Measurements from ENCODE around the gene MRPS23. TPM values are rescaled to one million over a fixed set of nuclear protein-coding genes. Genes with fewer than 3 reads are reported as not detected.

The MRPS23 gene
- total RNA-seq, 4 donors from 2014 or later: 24.3 to 47.2 (median 35.5) TPM

- TF ChIP-seq POLR2A (IDR thresholded peaks at IDR 0.05) (no peak), CTCF (IDR thresholded peaks at IDR 0.05 in 4 of 5, conservative IDR thresholded peaks at IDR 0.05 in 1 of 5) (no peak)
- ATAC-seq: no peak
- no peaks in the 10 kb centered on the region for H3K27me3 ChIP-seq
- H3K4me3 ChIP-seq: no peak overlapping the region
- DNase-seq: no peak
- H3K9me3 ChIP-seq: no peaks in the 10 kb centered on the region
- no peaks in the 10 kb centered on the region for H3K36me3 ChIP-seq
- intact Hi-C loops (cut with DNase I; ENCODE audit: low total_unique reads): no loop called here
- in situ Hi-C loops (cut with MboI; ENCODE audit: low sequenced_read_pairs in 4 of 4): no loop called here
- no peaks in the 10 kb centered on the region for H3K4me1 ChIP-seq
- H3K27ac ChIP-seq: no peak overlapping the region
Measured at GRCh38 chr17:57788725-57789124, 61.1 kb downstream of the MRPS23 start.

GRCh38 chr17:57785022-57785421 is 64.8 kb downstream of the MRPS23 start:
- intact Hi-C loops (cut with DNase I; ENCODE audit: low total_unique reads): no loop called here

More at GRCh38 chr17:57785022-57785421, 64.8 kb downstream of the MRPS23 start:
- no peak overlapping the region for H3K27ac ChIP-seq
- no peaks in the 10 kb centered on the region for H3K36me3 ChIP-seq
- H3K9me3 ChIP-seq: no peaks in the 10 kb centered on the region
- H3K4me3 ChIP-seq: no peak overlapping the region
- peaks cover 11 to 13% of the 10 kb centered on the region in 2 donors for H3K4me1 ChIP-seq
- in situ Hi-C loops (cut with MboI; ENCODE audit: low sequenced_read_pairs in 4 of 4): no loop called here
- ATAC-seq: no peak
- H3K27me3 ChIP-seq: no peaks in the 10 kb centered on the region
- TF ChIP-seq CTCF (IDR thresholded peaks at IDR 0.05 in 4 of 5, conservative IDR thresholded peaks at IDR 0.05 in 1 of 5): no peak
- no peak for TF ChIP-seq POLR2A (IDR thresholded peaks at IDR 0.05)
- DNase-seq: no peak

Other genes starting within 250 kb of the MRPS23 start
- gene CCDC182, start 104.7 kb downstream of the MRPS23 start, total RNA-seq: not detected
- 10 to 100 TPM; 31.2 to 43.9 (median 34.3) TPM for gene CUEDC1, start 105.4 kb upstream of the MRPS23 start, total RNA-seq
- 100 to 1,000 TPM in 3 of 4 donors, 10 to 100 TPM in 1; 99.9 to 137 (median 106) TPM for gene VEZF1, start 138.2 kb upstream of the MRPS23 start, total RNA-seq
- 10 to 100 TPM; 69.4 to 85.4 (median 82.2) TPM for gene SRSF1, start 157.2 kb upstream of the MRPS23 start, total RNA-seq
- 10 to 100 TPM; 14.5 to 28.8 (median 20.4) TPM for gene DYNLL2, start 233.4 kb upstream of the MRPS23 start, total RNA-seq